OCI-LY7 (cell line): ENCODE measurements around the gene CTTNBP2. TPM values are rescaled to one million over a fixed set of nuclear protein-coding genes. Genes with fewer than 3 reads are reported as not detected.

Source experiments
- BruUV-seq: library from RNA; stranded (reverse); fragments of 400-500 nt; replicated peaks from 2 replicates; lab custom pipeline; 2021; lab: Mats Ljungman, UMichigan
- CTCF ChIA-PET: fragments of 300-600 bp; sonication (Branson Sonifier 250); formaldehyde crosslinking; loops from one replicate; lab custom pipeline; 2022; ENCODE audit warnings: antibody characterized with exemption; ENCODE audit not compliant: unreplicated experiment; lab: Charles Lee
- POLR2A ChIA-PET: fragments of 300-600 bp; sonication (Branson Sonifier 250); formaldehyde crosslinking; loops from one replicate; lab custom pipeline; 2022; ENCODE audit warnings: antibody characterized with exemption; lab: Charles Lee
- DNase-seq: peaks from one replicate; pipeline ENCODE4 v3.0.0-alpha.2; 2015; ENCODE audit warnings: low spot score
- H2AFZ ChIP-seq: fragments of 200-600 bp; sonication (generic), shearing (Covaris generic); 2 replicates; pipeline ENCODE4 v1.6.1; 2014; ENCODE audit warnings: mild to moderate bottlenecking, antibody characterized with exemption, low read length, moderate library complexity
- H3K27ac ChIP-seq: fragments of 200-600 bp; sonication (generic); 2 replicates; pipeline ENCODE4 v1.5.1; 2014; ENCODE audit warnings: mixed run types, low read depth, mild to moderate bottlenecking, moderate library complexity, low read length, inconsistent platforms; ENCODE audit not compliant: poor library complexity, severe bottlenecking
- H3K36me3 ChIP-seq: fragments of 200-600 bp; sonication (generic); 2 replicates; pipeline ENCODE4 v1.6.1; 2014; ENCODE audit warnings: mild to moderate bottlenecking, antibody characterized with exemption, low read length, moderate library complexity, mixed read lengths; ENCODE audit not compliant: insufficient read depth
- H3K4me1 ChIP-seq: fragments of 200-600 bp; sonication (generic); 2 replicates; pipeline ENCODE4 v1.5.1; 2014; ENCODE audit warnings: mild to moderate bottlenecking, low read length; ENCODE audit not compliant: insufficient read depth, poor library complexity, severe bottlenecking
- H3K4me2 ChIP-seq: fragments of 200-600 bp; sonication (generic); 2 replicates; pipeline ENCODE4 v1.6.1; 2014; ENCODE audit warnings: mild to moderate bottlenecking, low read length
- H3K4me3 ChIP-seq: fragments of 200-600 bp; sonication (generic); 2 replicates; pipeline ENCODE4 v1.5.1; 2014; ENCODE audit warnings: mild to moderate bottlenecking, low read depth, low read length; ENCODE audit not compliant: poor library complexity, severe bottlenecking
- H3K79me2 ChIP-seq: fragments of 200-600 bp; sonication (generic); 2 replicates; pipeline ENCODE4 v1.6.1; 2016; ENCODE audit warnings: low read depth, mild to moderate bottlenecking, low read length, moderate library complexity, mixed read lengths; ENCODE audit not compliant: insufficient read depth
- H3K9me2 ChIP-seq: fragments of 200-600 bp; sonication (generic); 2 replicates; pipeline ENCODE4 v1.6.1; 2016; ENCODE audit warnings: mild to moderate bottlenecking, low read length, mixed read lengths; ENCODE audit not compliant: insufficient read depth
- H3K9me3 ChIP-seq: fragments of 200-600 bp; sonication (generic); 2 replicates; pipeline ENCODE4 v1.6.1; 2014; ENCODE audit warnings: mild to moderate bottlenecking, mixed run types, low read length, mixed read lengths
- H4K20me1 ChIP-seq: fragments of 200-600 bp; sonication (generic); 2 replicates; pipeline ENCODE4 v1.6.1; 2014; ENCODE audit warnings: mild to moderate bottlenecking, antibody characterized with exemption, low read length, moderate library complexity, mixed read lengths; ENCODE audit not compliant: insufficient read depth
- CTCF ChIP-seq: fragments of 200-600 bp; sonication (generic); conservative IDR thresholded peaks from 2 replicates; pipeline ENCODE4 v1.5.1; 2014; ENCODE audit warnings: mild to moderate bottlenecking, antibody characterized with exemption, low read length, moderate library complexity, mixed read lengths
- EZH2phosphoT487 ChIP-seq: fragments of 200-600 bp; sonication (generic); IDR thresholded peaks from 2 replicates; pipeline ENCODE4 v1.6.1; 2018; ENCODE audit warnings: low read depth, borderline replicate concordance, mild to moderate bottlenecking, mixed run types, antibody characterized with exemption, low read length, moderate library complexity, mixed read lengths
- intact Hi-C: fragments of 100-400 bp; cut with micrococcal nuclease; formaldehyde crosslinking; loops from one replicate; pipeline ENCODE4 v1.10.0; 2022; ENCODE audit not compliant: unreplicated experiment
- total RNA-seq, 2 experiments: library from RNA; depleted of rRNA in 1 of 2; stranded (reverse); fragments of >200 nt in 1 of 2; shearing (Covaris generic) in 1 of 2; gene quantifications; 2 replicates each; pipeline ENCODE4 v1.2.3, GENCODE V29; 2014 to 2022

Gene CTTNBP2
- total RNA-seq, 2 experiments from 2014 or later = not detected

GRCh38 chr7:117889611-117890010 is 16.4 kb upstream of the CTTNBP2 start:
- ChIA-PET POLR2A (interaction anchor here (0.5 to 0.9 kb wide), 2 partner anchors 9 to 19 kb away, joined by 3 read pairs; no protein-coding TSS in a partner anchor), CTCF (no interaction called here)
- Histone ChIP-seq H3K79me2 (no peaks in the 10 kb centered on the region), H3K27ac (no peak overlapping the region), H3K4me3 (no peak overlapping the region), H3K9me3 (no peaks in the 10 kb centered on the region), H2AFZ (no peak overlapping the region), H3K4me2 (no peak overlapping the region), H3K36me3 (no peaks in the 10 kb centered on the region), H4K20me1 (no peaks in the 10 kb centered on the region), H3K9me2 (no peaks in the 10 kb centered on the region), H3K4me1 (no peaks in the 10 kb centered on the region)
- no peak for TF ChIP-seq CTCF
- no peak for TF ChIP-seq EZH2phosphoT487
- DNase-seq = no peak
- BruUV-seq = no TSS peak
- intact Hi-C loops = no loop called here

- intact Hi-C loops = no loop called here
- TF ChIP-seq EZH2phosphoT487 (no peak), CTCF (no peak)
- Histone ChIP-seq H2AFZ (no peak overlapping the region), H3K9me3 (no peaks in the 10 kb centered on the region), H3K4me1 (no peaks in the 10 kb centered on the region), H4K20me1 (no peaks in the 10 kb centered on the region), H3K79me2 (no peaks in the 10 kb centered on the region), H3K36me3 (no peaks in the 10 kb centered on the region), H3K27ac (no peak overlapping the region), H3K9me2 (no peaks in the 10 kb centered on the region), H3K4me3 (no peak overlapping the region), H3K4me2 (no peak overlapping the region)
- POLR2A ChIA-PET = no interaction called here
- DNase-seq = no peak
- no TSS peak for BruUV-seq
- CTCF ChIA-PET = no interaction called here
Observed at GRCh38 chr7:117888627-117889026, 15.4 kb upstream of the CTTNBP2 start.

- Histone ChIP-seq H3K9me2 (no peaks in the 10 kb centered on the region), H3K9me3 (no peaks in the 10 kb centered on the region), H3K27ac (no peak overlapping the region), H3K4me2 (no peak overlapping the region), H3K79me2 (no peaks in the 10 kb centered on the region), H4K20me1 (no peaks in the 10 kb centered on the region), H3K36me3 (no peaks in the 10 kb centered on the region), H3K4me3 (no peak overlapping the region), H2AFZ (no peak overlapping the region), H3K4me1 (no peaks in the 10 kb centered on the region)
- ChIA-PET POLR2A (no interaction called here), CTCF (no interaction called here)
- BruUV-seq = no TSS peak
- DNase-seq = no peak
- intact Hi-C loops = no loop called here
- no peak for TF ChIP-seq EZH2phosphoT487
- TF ChIP-seq CTCF = no peak
Observed at GRCh38 chr7:117882594-117882993, 9.4 kb upstream of the CTTNBP2 start.
